PC-9 (cell line): ENCODE results near the gene RUBCN. TPM values are rescaled to one million over a fixed set of nuclear protein-coding genes. Genes with fewer than 3 reads are reported as not detected.

Experiments
- BruUV-seq: library from RNA; stranded (reverse); fragments of 400-500 nt; replicated peaks from 2 replicates; lab custom pipeline; 2021; lab: Mats Ljungman, UMichigan
- CTCF ChIA-PET: fragments of 300-600 bp; sonication (Branson Sonifier 250); formaldehyde crosslinking; loops from one replicate; lab custom pipeline; 2022; ENCODE audit warnings: antibody characterized with exemption; lab: Charles Lee
- POLR2A ChIA-PET: fragments of 300-600 bp; sonication (Branson Sonifier 250); formaldehyde crosslinking; loops from one replicate; lab custom pipeline; 2022; ENCODE audit warnings: antibody characterized with exemption; ENCODE audit not compliant: unreplicated experiment; lab: Charles Lee
- DNase-seq, 2 experiments: peaks; one replicate each; pipeline versions ENCODE4 v3.0.0 to v3.0.0-alpha.2; 2015 to 2022; ENCODE audit warnings: mixed read lengths in 1 of 2
- H2AFZ ChIP-seq: fragments of 200-600 bp; sonication (generic); 2 replicates; pipeline ENCODE4 v1.8.1; 2017; ENCODE audit warnings: antibody characterized with exemption
- H3F3A ChIP-seq: fragments of 200-600 bp; sonication (generic); 2 replicates; pipeline ENCODE4 v1.8.1; 2017; ENCODE audit warnings: antibody characterized with exemption, mild to moderate bottlenecking, low read depth; ENCODE audit not compliant: insufficient read depth
- H3K27ac ChIP-seq: fragments of 200-600 bp; sonication (generic); 2 replicates; pipeline ENCODE4 v1.6.1; 2016; ENCODE audit warnings: mixed run types
- H3K27me3 ChIP-seq: fragments of 200-600 bp; sonication (generic); 2 replicates; pipeline ENCODE4 v1.6.1; 2016; ENCODE audit warnings: low read depth, mixed run types; ENCODE audit not compliant: insufficient read depth
- H3K36me3 ChIP-seq: fragments of 200-600 bp; sonication (generic); 2 replicates; pipeline ENCODE4 v1.6.1; 2016; ENCODE audit warnings: low read depth, mixed run types
- H3K4me1 ChIP-seq: fragments of 200-600 bp; sonication (generic); replicated peaks from 2 replicates; pipeline ENCODE4 v1.6.1; 2016; ENCODE audit warnings: mixed run types; ENCODE audit not compliant: insufficient read depth
- H3K4me2 ChIP-seq: fragments of 200-600 bp; sonication (generic); 2 replicates; pipeline ENCODE4 v1.6.1; 2017; ENCODE audit warnings: mixed run types
- H3K4me3 ChIP-seq: fragments of 200-600 bp; sonication (generic); 2 replicates; pipeline ENCODE4 v1.6.1; 2016; ENCODE audit warnings: mixed run types
- H3K79me2 ChIP-seq: fragments of 200-600 bp; sonication (generic); 2 replicates; pipeline ENCODE4 v1.6.1; 2017; ENCODE audit warnings: low read depth, mixed run types
- H3K9me2 ChIP-seq: fragments of 200-600 bp; sonication (generic); 2 replicates; pipeline ENCODE4 v1.8.1; 2017; ENCODE audit warnings: mild to moderate bottlenecking; ENCODE audit not compliant: insufficient read depth
- H3K9me3 ChIP-seq: fragments of 200-600 bp; sonication (generic); 2 replicates; pipeline ENCODE4 v1.8.1; 2016; ENCODE audit warnings: low read depth; ENCODE audit not compliant: insufficient read depth
- H4K20me1 ChIP-seq: fragments of 200-600 bp; sonication (generic); 2 replicates; pipeline ENCODE4 v1.8.1; 2017; ENCODE audit not compliant: insufficient read depth
- EZH2 ChIP-seq: fragments of 200-600 bp; sonication (generic); IDR thresholded peaks from 2 replicates; pipeline ENCODE4 v1.8.0; 2017; ENCODE audit warnings: antibody characterized with exemption, low read depth
- intact Hi-C: fragments of 100-400 bp; cut with micrococcal nuclease; formaldehyde crosslinking; loops from one replicate; pipeline ENCODE4 v1.10.0; 2022; ENCODE audit not compliant: unreplicated experiment
- total RNA-seq: library from RNA; stranded (reverse); gene quantifications from 2 replicates; pipeline ENCODE4 v1.2.3, GENCODE V29; 2021
- TF ChIP-seq, protein P1 (sequence below): fragments of 200-600 bp; sonication (generic); conservative IDR thresholded peaks from 2 replicates; pipeline ENCODE4 v1.6.1; 2017; ENCODE audit warnings: mixed run types, antibody characterized with exemption, mild to moderate bottlenecking, moderate library complexity

The RUBCN gene
- total RNA-seq, 1 experiment from 2014 or later = 34.2 TPM

DNA sequence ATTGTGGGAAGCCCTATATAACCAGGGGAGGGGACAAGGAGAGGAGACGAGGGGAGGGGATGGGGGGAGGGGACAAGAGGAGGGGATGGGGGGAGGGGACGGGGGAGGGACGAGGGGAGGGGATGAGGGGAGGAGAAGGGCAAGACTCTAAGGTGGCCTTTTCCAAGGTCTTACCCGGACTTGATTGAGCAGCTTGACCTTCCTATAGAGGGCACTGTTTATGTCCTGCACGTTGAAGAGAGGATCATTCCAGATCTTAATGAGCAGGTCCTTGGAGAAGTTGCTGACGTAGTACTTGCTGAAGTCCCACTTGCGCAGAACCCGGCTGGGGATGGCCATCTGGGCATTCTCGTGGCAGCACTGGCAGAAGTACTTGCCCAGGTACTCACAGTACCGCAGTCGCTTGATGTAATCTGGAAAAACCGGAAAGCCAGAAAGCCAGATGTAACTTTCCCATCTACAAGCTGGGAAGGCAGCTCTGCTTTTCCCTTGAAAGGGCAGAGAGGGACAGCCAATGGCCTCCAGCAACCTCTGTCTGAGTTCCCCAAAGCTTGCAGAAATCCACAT, 55.7 kb downstream of the RUBCN start:
- H3K27ac ChIP-seq = no peak overlapping the region
- no peak for DNase-seq
- H4K20me1 ChIP-seq = no peaks in the 10 kb centered on the region
- H3K27me3 ChIP-seq = no peaks in the 10 kb centered on the region
- intact Hi-C loops = no loop called here
- no peak overlapping the region for H3K4me2 ChIP-seq
- no TSS peak for BruUV-seq
- no peak overlapping the region for H3K4me3 ChIP-seq
- H3F3A ChIP-seq = no peaks in the 10 kb centered on the region
- no peak overlapping the region for H2AFZ ChIP-seq
- no peaks in the 10 kb centered on the region for H3K79me2 ChIP-seq
- no peaks in the 10 kb centered on the region; the same call in 1 of the 2 replicates for H3K9me3 ChIP-seq
- ChIA-PET POLR2A (no interaction called here), CTCF (no interaction called here)
- no peaks in the 10 kb centered on the region for H3K4me1 ChIP-seq
- peaks cover 9% of the 10 kb centered on the region; the same call in 1 of the 2 replicates for H3K36me3 ChIP-seq
- no peaks in the 10 kb centered on the region for H3K9me2 ChIP-seq
- no peak for TF ChIP-seq EZH2
- TF ChIP-seq, protein P1, sequence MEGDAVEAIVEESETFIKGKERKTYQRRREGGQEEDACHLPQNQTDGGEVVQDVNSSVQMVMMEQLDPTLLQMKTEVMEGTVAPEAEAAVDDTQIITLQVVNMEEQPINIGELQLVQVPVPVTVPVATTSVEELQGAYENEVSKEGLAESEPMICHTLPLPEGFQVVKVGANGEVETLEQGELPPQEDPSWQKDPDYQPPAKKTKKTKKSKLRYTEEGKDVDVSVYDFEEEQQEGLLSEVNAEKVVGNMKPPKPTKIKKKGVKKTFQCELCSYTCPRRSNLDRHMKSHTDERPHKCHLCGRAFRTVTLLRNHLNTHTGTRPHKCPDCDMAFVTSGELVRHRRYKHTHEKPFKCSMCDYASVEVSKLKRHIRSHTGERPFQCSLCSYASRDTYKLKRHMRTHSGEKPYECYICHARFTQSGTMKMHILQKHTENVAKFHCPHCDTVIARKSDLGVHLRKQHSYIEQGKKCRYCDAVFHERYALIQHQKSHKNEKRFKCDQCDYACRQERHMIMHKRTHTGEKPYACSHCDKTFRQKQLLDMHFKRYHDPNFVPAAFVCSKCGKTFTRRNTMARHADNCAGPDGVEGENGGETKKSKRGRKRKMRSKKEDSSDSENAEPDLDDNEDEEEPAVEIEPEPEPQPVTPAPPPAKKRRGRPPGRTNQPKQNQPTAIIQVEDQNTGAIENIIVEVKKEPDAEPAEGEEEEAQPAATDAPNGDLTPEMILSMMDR = no peak

DNA sequence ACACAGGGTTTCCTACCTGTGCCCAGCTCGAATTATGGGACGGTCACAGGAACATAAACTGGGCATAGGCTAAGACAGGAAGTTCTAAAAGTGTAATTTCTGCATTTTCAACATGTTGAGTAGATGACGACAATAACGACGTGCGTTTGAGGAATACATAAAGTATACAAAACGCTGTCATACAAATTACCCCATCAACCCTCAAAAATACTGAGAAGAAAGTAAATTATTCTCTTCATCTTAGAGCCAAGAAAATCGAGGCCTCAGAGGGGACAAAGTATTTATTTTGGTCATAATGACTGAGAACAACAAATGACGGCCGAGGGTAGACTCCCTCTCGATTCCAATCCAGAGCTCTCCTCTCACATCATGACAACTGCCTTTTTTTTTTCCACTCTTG, 60.8 kb downstream of the RUBCN start:
- Histone ChIP-seq H3K4me2 (no peak overlapping the region), H3K79me2 (no peaks in the 10 kb centered on the region), H3K27me3 (no peaks in the 10 kb centered on the region), H4K20me1 (no peaks in the 10 kb centered on the region), H3K9me3 (no peaks in the 10 kb centered on the region), H3K4me1 (no peaks in the 10 kb centered on the region), H3F3A (no peaks in the 10 kb centered on the region), H3K4me3 (no peak overlapping the region), H3K36me3 (no peaks in the 10 kb centered on the region), H3K9me2 (no peaks in the 10 kb centered on the region), H2AFZ (no peak overlapping the region), H3K27ac (no peak overlapping the region)
- no TSS peak for BruUV-seq
- POLR2A ChIA-PET = no interaction called here
- intact Hi-C loops = no loop called here
- CTCF ChIA-PET = no interaction called here
- TF ChIP-seq, protein P1 = no peak
- no peak for TF ChIP-seq EZH2
- DNase-seq = no peak

DNA sequence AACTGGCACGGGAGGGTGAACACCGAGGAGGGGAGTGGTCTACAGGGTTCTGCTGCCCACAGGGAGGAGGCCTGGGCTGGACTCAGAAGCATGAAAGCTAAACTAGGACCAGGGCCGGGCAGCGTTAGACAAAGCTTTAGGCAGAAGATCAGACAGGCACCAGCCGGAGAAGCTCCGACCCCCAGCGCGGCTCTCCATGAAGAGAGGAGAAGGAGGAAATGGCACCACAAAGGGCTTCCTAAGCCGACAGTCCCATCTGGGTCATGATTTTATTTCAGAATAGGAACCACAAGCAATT, 61.2 kb downstream of the RUBCN start:
- CTCF ChIA-PET = no interaction called here
- H3K27ac ChIP-seq = no peak overlapping the region
- no peaks in the 10 kb centered on the region for H3K9me2 ChIP-seq
- no peak overlapping the region for H2AFZ ChIP-seq
- H3K9me3 ChIP-seq = no peaks in the 10 kb centered on the region
- no peak overlapping the region for H3K4me2 ChIP-seq
- POLR2A ChIA-PET = interaction anchor here (0.6 kb wide), 1 partner anchor 9 kb away, joined by 12 read pairs; no protein-coding TSS in a partner anchor
- BruUV-seq = no TSS peak
- H3F3A ChIP-seq = no peaks in the 10 kb centered on the region
- no peaks in the 10 kb centered on the region for H3K79me2 ChIP-seq
- H3K36me3 ChIP-seq = no peaks in the 10 kb centered on the region
- no peak for TF ChIP-seq EZH2
- TF ChIP-seq, protein P1 = no peak
- no peak for DNase-seq
- no peaks in the 10 kb centered on the region for H4K20me1 ChIP-seq
- H3K27me3 ChIP-seq = no peaks in the 10 kb centered on the region
- intact Hi-C loops = no loop called here
- H3K4me1 ChIP-seq = no peaks in the 10 kb centered on the region
- H3K4me3 ChIP-seq = no peak overlapping the region
